NT2/D1 (cell line): ENCODE data around the gene PIR.

Experiments used
- YY1 ChIP-seq: IDR thresholded peaks from 2 replicates; pipeline ENCODE4 v1.6.1; 2011; ENCODE audit not compliant: insufficient read length, insufficient read depth
- ZNF274 ChIP-seq: IDR thresholded peaks from 2 replicates; pipeline ENCODE4 v1.6.1; 2011; ENCODE audit warnings: mild to moderate bottlenecking, low read depth, low read length

GRCh38 chrX:15435836-15436619 is 57.1 kb downstream of the PIR start:
- TF ChIP-seq YY1 (no peak), ZNF274 (no peak)
